HG02610 (cell line): Measurements from ENCODE around the gene CSNK1A1.
"Not testable (repeated sequence)": the region's sequence is repeated elsewhere in the genome, so short reads cannot be mapped to it uniquely, and the experiment has no call there.

Source experiments
- ATAC-seq: cut with Tn5 transposase; IDR thresholded peaks from one replicate; pipeline ENCODE4 v1.9.1; 2021; ENCODE audit warnings: mild to moderate bottlenecking, moderate library complexity; ENCODE audit not compliant: unreplicated experiment

CSNK1A1 gene

GRCh38 chr5:149551227-149552037, at the start of gene CSNK1A1:
TSS of gene CSNK1A1 (minus strand) at chr5:149551439. CDS start at chr5:149550964, 475 bp downstream.
- peak; percentile 89 for ATAC-seq

GRCh38 chr5:149600932-149601331, 49.7 kb upstream of the CSNK1A1 start:
- ATAC-seq, result no peak

GRCh38 chr5:149599375-149599774, 48.1 kb upstream of the CSNK1A1 start:
- ATAC-seq, result no peak

GRCh38 chr5:149598966-149599365, 47.7 kb upstream of the CSNK1A1 start:
- ATAC-seq, result no peak

- not testable (repeated sequence) for ATAC-seq
These were observed 47.0 kb upstream of the CSNK1A1 start for GRCh38 chr5:149598234-149598633.

- no peak for ATAC-seq
These were observed 46.4 kb upstream of the CSNK1A1 start for GRCh38 chr5:149597618-149598017.

GRCh38 chr5:149596712-149597111, 45.5 kb upstream of the CSNK1A1 start:
- ATAC-seq, result no peak

GRCh38 chr5:149595105-149595504, 43.9 kb upstream of the CSNK1A1 start:
- not testable (repeated sequence) for ATAC-seq

- ATAC-seq, result no peak
These were observed 43.1 kb upstream of the CSNK1A1 start for GRCh38 chr5:149594206-149594895.

- no peak for ATAC-seq
These were observed 42.1 kb upstream of the CSNK1A1 start for GRCh38 chr5:149593370-149593769.

- ATAC-seq, result no peak
These were observed 37.7 kb upstream of the CSNK1A1 start for GRCh38 chr5:149588936-149589335.

GRCh38 chr5:149586708-149587318, 35.6 kb upstream of the CSNK1A1 start:
- ATAC-seq, result no peak

GRCh38 chr5:149585910-149586309, 34.7 kb upstream of the CSNK1A1 start:
- no peak for ATAC-seq

- no peak for ATAC-seq
These were observed 32.9 kb upstream of the CSNK1A1 start for GRCh38 chr5:149584121-149584520.

- no peak for ATAC-seq
These were observed 32.2 kb upstream of the CSNK1A1 start for GRCh38 chr5:149583394-149583793.

- no peak for ATAC-seq
These were observed 30.9 kb upstream of the CSNK1A1 start for GRCh38 chr5:149581931-149582768.

- no peak for ATAC-seq
These were observed 30.1 kb upstream of the CSNK1A1 start, which contains the start of gene ARHGEF37 for GRCh38 chr5:149581192-149581861. TSS of gene ARHGEF37 (plus strand) at chr5:149581498. CDS start at chr5:149597770, 16,272 bp downstream.

- ATAC-seq, result no peak
These were observed 29.6 kb upstream of the CSNK1A1 start for GRCh38 chr5:149580808-149581191.

- no peak for ATAC-seq
These were observed 27.7 kb upstream of the CSNK1A1 start for GRCh38 chr5:149578896-149579295.

GRCh38 chr5:149576021-149576420, 24.8 kb upstream of the CSNK1A1 start:
- no peak for ATAC-seq
